Fibroblast of villous mesenchyme (primary cell): ENCODE results near the gene PAXIP1. TPM values are rescaled to one million over a fixed set of nuclear protein-coding genes. Genes with fewer than 3 reads are reported as not detected.

Experiments
- DNase-seq: peaks from one replicate; pipeline ENCODE4 v3.0.0-alpha.2; 2010; ENCODE audit warnings: low read depth
- H3K4me3 ChIP-seq: 2 replicates; pipeline ENCODE4 v1.5.1; 2011; ENCODE audit warnings: low read depth, mild to moderate bottlenecking, low read length
- CTCF ChIP-seq: IDR thresholded peaks from 2 replicates; pipeline ENCODE4 v1.5.1; 2012; ENCODE audit warnings: low read depth, mild to moderate bottlenecking, low read length; ENCODE audit not compliant: insufficient read depth
- total RNA-seq: library from RNA; depleted of rRNA; stranded (reverse); fragments of >200 nt; gene quantifications from 2 replicates; pipeline ENCODE4 v1.2.3, GENCODE V29; 2012

The PAXIP1 gene
- total RNA-seq, 1 donor: 10.4 TPM

GRCh38 chr7:154918741-154919140 lies 84.2 kb downstream of the PAXIP1 start:
- no peak overlapping the region for H3K4me3 ChIP-seq
- TF ChIP-seq CTCF: no peak
- DNase-seq: no peak

- H3K4me3 ChIP-seq: no peak overlapping the region
- no peak for DNase-seq
- no peak for TF ChIP-seq CTCF
These were observed 84.7 kb downstream of the PAXIP1 start for GRCh38 chr7:154918266-154918665.

GRCh38 chr7:154917808-154918160 lies 85.1 kb downstream of the PAXIP1 start:
- no peak for TF ChIP-seq CTCF
- no peak for DNase-seq
- no peak overlapping the region for H3K4me3 ChIP-seq

GRCh38 chr7:154916856-154917807 lies 85.8 kb downstream of the PAXIP1 start:
- TF ChIP-seq CTCF: no peak
- H3K4me3 ChIP-seq: no peak overlapping the region
- DNase-seq: no peak

- no peak for DNase-seq
- no peak for TF ChIP-seq CTCF
- no peak overlapping the region for H3K4me3 ChIP-seq
These were observed 86.5 kb downstream of the PAXIP1 start for GRCh38 chr7:154916381-154916780.

GRCh38 chr7:154915600-154915999 lies 87.3 kb downstream of the PAXIP1 start:
- H3K4me3 ChIP-seq: no peak overlapping the region
- DNase-seq: no peak
- no peak for TF ChIP-seq CTCF
